Type B pancreatic cell (in vitro differentiated cells): Measurements from ENCODE around the gene PMVK. TPM values are rescaled to one million over a fixed set of nuclear protein-coding genes. Genes with fewer than 3 reads are reported as not detected.

Source experiments
- DNase-seq: peaks from one replicate; pipeline ENCODE4 v3.0.0; 2021; ENCODE audit warnings: mixed read lengths; ENCODE audit not compliant: unreplicated experiment; ENCODE audit errors: extremely low spot score
- H3K27ac Mint-ChIP-seq: 2 replicates; pipeline ENCODE4 v1.8.0; 2021; ENCODE audit warnings: mild to moderate bottlenecking, mixed read lengths
- H3K27me3 Mint-ChIP-seq: 2 replicates; pipeline ENCODE4 v1.8.0; 2021; ENCODE audit warnings: mixed read lengths
- H3K36me3 Mint-ChIP-seq: 2 replicates; pipeline ENCODE4 v1.8.0; 2021; ENCODE audit warnings: mixed read lengths
- H3K4me1 Mint-ChIP-seq: one replicate; pipeline ENCODE4 v1.8.0; 2021; ENCODE audit warnings: mixed read lengths; ENCODE audit not compliant: unreplicated experiment
- H3K4me3 Mint-ChIP-seq: 2 replicates; pipeline ENCODE4 v1.8.0; 2021; ENCODE audit warnings: mild to moderate bottlenecking, mixed read lengths
- H3K9me3 Mint-ChIP-seq: 2 replicates; pipeline ENCODE4 v1.8.0; 2021; ENCODE audit warnings: mixed read lengths
- CTCF ChIP-seq: fragments of 200-600 bp; sonication (generic); conservative IDR thresholded peaks from 2 replicates; pipeline ENCODE4 v1.5.0; 2021; ENCODE audit warnings: antibody characterized with exemption, mild to moderate bottlenecking
- total RNA-seq: library from RNA; stranded (reverse); gene quantifications from 2 replicates; pipeline ENCODE4 v1.2.1, GENCODE V29; 2021; ENCODE audit warnings: low replicate concordance

PMVK gene
- total RNA-seq, 1 donor from 2014 or later = 30.3 TPM

DNA sequence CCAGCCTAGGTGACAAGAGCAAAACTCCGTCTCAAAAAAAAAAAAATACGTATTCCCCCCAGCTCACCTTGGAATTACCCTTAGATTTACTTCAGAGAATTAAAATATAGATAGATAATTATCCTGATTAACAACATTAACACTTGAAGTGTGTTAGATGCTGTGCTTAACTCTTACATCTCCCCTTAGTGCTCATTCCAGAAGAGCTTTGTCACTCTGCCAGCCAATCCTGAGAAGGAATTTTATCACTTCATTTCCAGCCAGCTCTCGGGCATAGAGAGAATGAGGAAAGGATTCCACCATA is 35.6 kb upstream of the PMVK start:
- no peak overlapping the region for H3K27ac Mint-ChIP-seq

DNA sequence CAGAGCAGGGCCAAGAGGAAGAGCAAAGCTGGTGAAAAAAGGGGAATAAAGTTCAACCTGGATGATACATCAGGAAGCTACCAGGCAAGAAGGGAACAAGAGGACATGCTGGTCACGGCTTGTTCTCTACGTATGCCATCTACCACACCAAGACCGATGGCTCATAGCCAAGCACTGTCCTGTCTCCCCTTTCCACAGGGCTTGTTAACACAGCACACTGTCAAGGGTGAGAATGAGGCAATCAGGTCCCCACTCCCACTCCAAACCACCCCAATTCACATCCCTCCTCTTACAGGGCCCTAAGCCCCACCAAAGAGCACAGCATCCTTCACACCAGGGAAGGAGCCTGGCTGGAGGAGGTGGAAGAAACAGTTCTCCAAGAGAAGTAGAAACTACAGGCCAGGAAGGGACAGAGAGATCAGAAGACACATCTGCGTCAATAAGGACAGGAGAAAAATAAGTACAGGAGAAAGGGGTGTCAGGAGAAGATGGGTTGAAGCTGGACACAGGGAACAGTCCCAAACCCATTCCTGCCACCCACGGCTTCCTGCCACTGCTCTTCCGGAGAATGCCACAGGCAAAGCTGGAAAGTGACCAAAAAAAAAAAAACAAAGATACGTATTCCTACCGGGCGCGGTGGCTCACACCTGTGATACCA is 35.0 kb upstream of the PMVK start:
- H3K4me1 Mint-ChIP-seq = peaks cover 39% of the 10 kb centered on the region
- H3K4me3 Mint-ChIP-seq = peak overlapping the region; percentile 89
- no peak for TF ChIP-seq CTCF
- H3K27ac Mint-ChIP-seq = peak overlapping the region; percentile 95
- no peaks in the 10 kb centered on the region for H3K9me3 Mint-ChIP-seq
- H3K36me3 Mint-ChIP-seq = peaks cover 7% of the 10 kb centered on the region
- no peak for DNase-seq
- no peaks in the 10 kb centered on the region for H3K27me3 Mint-ChIP-seq

More for the DNA sequence above, 35.6 kb upstream of the PMVK start:
- H3K36me3 Mint-ChIP-seq = peaks cover 7% of the 10 kb centered on the region
- H3K27me3 Mint-ChIP-seq = no peaks in the 10 kb centered on the region
- TF ChIP-seq CTCF = no peak
- H3K4me1 Mint-ChIP-seq = peaks cover 43% of the 10 kb centered on the region
- H3K4me3 Mint-ChIP-seq = peak overlapping the region; percentile 83
- DNase-seq = no peak
- no peaks in the 10 kb centered on the region for H3K9me3 Mint-ChIP-seq

GRCh38 chr1:154970631-154971340 is 34.3 kb upstream of the PMVK start, which contains the start of gene SHC1:
Gene SHC1 (minus strand): TSS chr1:154970747. CDS start chr1:154970526, 221 bp downstream.
- Mint-ChIP-seq H3K9me3 (no peaks in the 10 kb centered on the region), H3K4me1 (peaks cover 36% of the 10 kb centered on the region), H3K27me3 (no peaks in the 10 kb centered on the region), H3K36me3 (peaks cover 7% of the 10 kb centered on the region), H3K27ac (peak within 1 kb of the TSS; percentile 95), H3K4me3 (peak within 1 kb of the TSS; percentile 89)
- peak; percentile 85 for DNase-seq
- TF ChIP-seq CTCF = no peak

DNA sequence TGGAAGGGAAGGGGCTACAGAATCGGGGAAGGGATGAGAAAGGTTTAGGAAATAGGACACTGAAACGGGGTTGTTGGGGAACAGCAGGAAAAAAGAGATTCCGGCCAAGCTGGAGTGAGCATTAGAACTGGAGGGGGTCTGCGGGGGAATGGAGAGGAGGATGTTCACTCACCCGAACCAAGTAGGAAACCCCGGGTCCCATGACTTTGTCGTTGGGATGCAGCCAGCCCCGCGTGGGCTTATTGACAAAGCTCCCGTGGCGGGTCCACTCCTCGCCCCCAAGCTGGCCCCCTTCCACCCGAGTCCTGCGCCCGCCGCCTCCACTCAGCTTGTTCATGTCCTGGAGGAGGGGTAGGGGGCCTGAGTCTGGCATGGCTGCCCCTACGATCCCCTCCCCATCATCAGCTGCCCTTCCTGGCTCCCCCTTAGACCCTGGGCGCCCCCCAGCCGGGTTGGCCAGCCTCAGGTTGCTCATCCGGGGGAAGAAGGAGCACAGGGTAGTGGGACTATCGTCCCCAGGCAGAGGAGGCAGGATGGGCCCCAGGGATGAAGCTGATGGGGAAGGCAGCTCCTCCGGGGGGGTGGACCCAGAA is 33.4 kb upstream of the PMVK start:
- Mint-ChIP-seq H3K9me3 (no peaks in the 10 kb centered on the region), H3K36me3 (peaks cover 7% of the 10 kb centered on the region), H3K27ac (peak overlapping the region; percentile 50), H3K4me1 (peaks cover 36% of the 10 kb centered on the region), H3K4me3 (peak overlapping the region; percentile 89), H3K27me3 (no peaks in the 10 kb centered on the region)
- no peak for DNase-seq
- no peak for TF ChIP-seq CTCF

GRCh38 chr1:154969246-154969645 is 32.7 kb upstream of the PMVK start:
- TF ChIP-seq CTCF = no peak
- Mint-ChIP-seq H3K27me3 (no peaks in the 10 kb centered on the region), H3K4me1 (peaks cover 36% of the 10 kb centered on the region), H3K9me3 (no peaks in the 10 kb centered on the region), H3K36me3 (peaks cover 11% of the 10 kb centered on the region), H3K27ac (peak overlapping the region; percentile 50), H3K4me3 (peak overlapping the region; percentile 89)
- no peak for DNase-seq
